Fibroblast of upper back skin (primary cell): Measurements from ENCODE around the gene MED12L.
"Not testable (repeated sequence)": the region's sequence is repeated elsewhere in the genome, so short reads cannot be mapped to it uniquely, and the experiment has no call there.

ENCODE experiments used
- DNase-seq: peaks from one replicate; pipeline ENCODE4 v3.0.0-alpha.2; 2013

MED12L gene

GRCh38 chr3:151391720-151392119 lies 306.3 kb downstream of the MED12L start:
- no peak for DNase-seq

GRCh38 chr3:151392191-151392590 lies 306.7 kb downstream of the MED12L start:
- DNase-seq = not testable (repeated sequence)

GRCh38 chr3:151393146-151393830 lies 307.8 kb downstream of the MED12L start:
- peak; percentile 17 for DNase-seq

- peak; percentile 52 for DNase-seq
Observed at GRCh38 chr3:151393941-151394340, 308.5 kb downstream of the MED12L start.

GRCh38 chr3:151394611-151395010 lies 309.1 kb downstream of the MED12L start:
- no peak for DNase-seq

GRCh38 chr3:151395806-151396205 lies 310.3 kb downstream of the MED12L start:
- peak; percentile 62 for DNase-seq

GRCh38 chr3:151398895-151399294 lies 313.4 kb downstream of the MED12L start:
- no peak for DNase-seq

GRCh38 chr3:151400341-151400740 lies 314.9 kb downstream of the MED12L start:
- no peak for DNase-seq

- DNase-seq = no peak
Observed at GRCh38 chr3:151402349-151402748, 316.9 kb downstream of the MED12L start.

- peak; percentile 84 for DNase-seq
Observed at GRCh38 chr3:151403246-151403645, 317.8 kb downstream of the MED12L start.

- DNase-seq = peak; percentile 67
Observed at GRCh38 chr3:151404316-151404715, 318.9 kb downstream of the MED12L start.

GRCh38 chr3:151407928-151408327 lies 322.5 kb downstream of the MED12L start:
- DNase-seq = no peak

- DNase-seq = peak; percentile 67
Observed at GRCh38 chr3:151410891-151411559, 325.6 kb downstream of the MED12L start.

GRCh38 chr3:151412989-151413388 lies 327.5 kb downstream of the MED12L start:
- DNase-seq = no peak

- DNase-seq = no peak
Observed at GRCh38 chr3:151415289-151415688, 329.8 kb downstream of the MED12L start.

- DNase-seq = no peak
Observed at GRCh38 chr3:151419806-151420205, 334.3 kb downstream of the MED12L start.

- no peak for DNase-seq
Observed at GRCh38 chr3:151421938-151422337, 336.5 kb downstream of the MED12L start.

- no peak for DNase-seq
Observed at GRCh38 chr3:151423091-151423490, 337.6 kb downstream of the MED12L start.

GRCh38 chr3:151425627-151426340 lies 340.3 kb downstream of the MED12L start:
- DNase-seq = peak; percentile 50

GRCh38 chr3:151426341-151426657 lies 340.8 kb downstream of the MED12L start:
- DNase-seq = no peak

- no peak for DNase-seq
Observed at GRCh38 chr3:151428386-151428785, 342.9 kb downstream of the MED12L start.

- no peak for DNase-seq
Observed at GRCh38 chr3:151430821-151431484, 345.5 kb downstream of the MED12L start.

GRCh38 chr3:151431940-151432339 lies 346.5 kb downstream of the MED12L start:
- DNase-seq = peak; percentile 47
